ENCODE measurements around the gene BCL2A1.
"Not testable (repeated sequence)": the region's sequence is repeated elsewhere in the genome, so short reads cannot be mapped to it uniquely, and the experiment has no call there.

The BCL2A1 gene

GRCh38 chr15:80016506-80016905, 45.5 kb upstream of the BCL2A1 start:
- DNase-seq; H4K8ac ChIP-seq (ENCODE audit: low read depth, low read length); H3K4me2 ChIP-seq (ENCODE audit: low read length); H3K4me1 ChIP-seq (ENCODE audit: control insufficient read depth, low read depth, low read length); H2BK5ac ChIP-seq (ENCODE audit: low read length); H3K18ac ChIP-seq (ENCODE audit: low read length); H3K79me1 ChIP-seq (ENCODE audit: low read length); H3K4me3 ChIP-seq (ENCODE audit: low read length); H3K79me2 ChIP-seq (ENCODE audit: control insufficient read depth, insufficient read depth, low read length); H3K27me3 ChIP-seq (ENCODE audit: insufficient read depth, low read length, poor library complexity); H3K23ac ChIP-seq (ENCODE audit: low read length); H2BK15ac ChIP-seq (replicated peaks; ENCODE audit: low read depth); H2BK120ac ChIP-seq (ENCODE audit: low read depth, low read length); H3K36me3 ChIP-seq (ENCODE audit: control insufficient read depth, insufficient read depth, low read length); H3K9ac ChIP-seq (ENCODE audit: low read length); H4K5ac ChIP-seq (ENCODE audit: low read length); H3K56ac ChIP-seq (ENCODE audit: low read length); H3K4ac ChIP-seq (ENCODE audit: low read depth, low read length); H2AK5ac ChIP-seq (ENCODE audit: low read length); H3K27ac ChIP-seq (ENCODE audit: low read depth, low read length): not testable (repeated sequence)
- WGBS (ENCODE audit: extremely low coverage, insufficient coverage, low lambda C conversion rate) = no CpG with 5 or more reads among the region's 27 CpGs

DNA sequence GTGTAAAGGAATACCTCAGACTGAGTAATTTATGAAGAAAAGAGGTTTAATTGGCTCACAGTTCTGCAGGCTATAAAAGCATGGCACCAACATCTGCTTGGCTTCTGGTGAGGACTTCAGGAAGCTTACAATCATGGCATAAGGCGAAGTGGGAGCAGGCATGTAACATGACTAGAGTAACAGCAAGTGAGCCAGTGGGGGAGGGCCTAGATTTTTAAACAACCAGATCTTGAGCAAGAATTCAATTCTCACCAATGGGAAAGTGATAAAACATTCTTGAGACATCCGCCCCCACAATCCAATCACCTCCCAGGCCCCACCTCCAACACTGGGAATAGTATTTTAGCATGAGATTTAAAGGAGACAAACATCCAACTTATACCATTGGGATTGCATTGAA, 44.2 kb upstream of the BCL2A1 start:
- WGBS (ENCODE audit: extremely low coverage, insufficient coverage, low lambda C conversion rate) = no CpG with 5 or more reads among the region's 2 CpGs

GRCh38 chr15:80014186-80014585, 43.2 kb upstream of the BCL2A1 start:
- not testable (repeated sequence) for H3K18ac ChIP-seq (ENCODE audit: low read length); H3K4ac ChIP-seq (ENCODE audit: low read depth, low read length); H3K56ac ChIP-seq (ENCODE audit: low read length); H3K4me2 ChIP-seq (ENCODE audit: low read length); H3K27ac ChIP-seq (ENCODE audit: low read depth, low read length); H3K9ac ChIP-seq (ENCODE audit: low read length); DNase-seq; H3K36me3 ChIP-seq (ENCODE audit: control insufficient read depth, insufficient read depth, low read length); H2BK5ac ChIP-seq (ENCODE audit: low read length); H3K27me3 ChIP-seq (ENCODE audit: insufficient read depth, low read length, poor library complexity); H3K23ac ChIP-seq (ENCODE audit: low read length); H4K8ac ChIP-seq (ENCODE audit: low read depth, low read length); H2BK120ac ChIP-seq (ENCODE audit: low read depth, low read length); H3K4me3 ChIP-seq (ENCODE audit: low read length); H2AK5ac ChIP-seq (ENCODE audit: low read length); H3K79me1 ChIP-seq (ENCODE audit: low read length); H2BK15ac ChIP-seq (replicated peaks; ENCODE audit: low read depth); H3K79me2 ChIP-seq (ENCODE audit: control insufficient read depth, insufficient read depth, low read length); H3K4me1 ChIP-seq (ENCODE audit: control insufficient read depth, low read depth, low read length); H4K5ac ChIP-seq (ENCODE audit: low read length)
- no CpG with 5 or more reads among the region's 7 CpGs for WGBS (ENCODE audit: extremely low coverage, insufficient coverage, low lambda C conversion rate)

More for the DNA sequence above, 44.2 kb upstream of the BCL2A1 start:
- Histone ChIP-seq H3K23ac (ENCODE audit: low read length) (no peak overlapping the region), H3K56ac (ENCODE audit: low read length) (no peak overlapping the region), H2BK15ac (replicated peaks; ENCODE audit: low read depth) (no peak overlapping the region), H4K8ac (ENCODE audit: low read depth, low read length) (no peak overlapping the region), H3K9ac (ENCODE audit: low read length) (no peak overlapping the region), H3K4me1 (ENCODE audit: control insufficient read depth, low read depth, low read length) (no peaks in the 10 kb centered on the region), H2BK120ac (ENCODE audit: low read depth, low read length) (no peak overlapping the region), H3K36me3 (ENCODE audit: control insufficient read depth, insufficient read depth, low read length) (no peaks in the 10 kb centered on the region), H2AK5ac (ENCODE audit: low read length) (no peak overlapping the region), H3K4me3 (ENCODE audit: low read length) (no peak overlapping the region), H3K79me2 (ENCODE audit: control insufficient read depth, insufficient read depth, low read length) (no peaks in the 10 kb centered on the region), H3K79me1 (ENCODE audit: low read length) (no peaks in the 10 kb centered on the region), H3K27ac (ENCODE audit: low read depth, low read length) (no peak overlapping the region), H3K4ac (ENCODE audit: low read depth, low read length) (no peak overlapping the region), H3K18ac (ENCODE audit: low read length) (no peak overlapping the region), H3K4me2 (ENCODE audit: low read length) (no peak overlapping the region), H4K5ac (ENCODE audit: low read length) (no peak overlapping the region), H2BK5ac (ENCODE audit: low read length) (no peak overlapping the region), H3K27me3 (ENCODE audit: insufficient read depth, low read length, poor library complexity) (no peaks in the 10 kb centered on the region)
- no peak for DNase-seq

- WGBS (ENCODE audit: extremely low coverage, insufficient coverage, low lambda C conversion rate) = no CpG with 5 or more reads among the region's 6 CpGs
- Histone ChIP-seq H3K4ac (ENCODE audit: low read depth, low read length) (no peak overlapping the region), H3K36me3 (ENCODE audit: control insufficient read depth, insufficient read depth, low read length) (no peaks in the 10 kb centered on the region), H2BK15ac (replicated peaks; ENCODE audit: low read depth) (no peak overlapping the region), H3K56ac (ENCODE audit: low read length) (no peak overlapping the region), H3K18ac (ENCODE audit: low read length) (no peak overlapping the region), H3K27me3 (ENCODE audit: insufficient read depth, low read length, poor library complexity) (no peaks in the 10 kb centered on the region), H3K23ac (ENCODE audit: low read length) (no peak overlapping the region), H3K79me1 (ENCODE audit: low read length) (no peaks in the 10 kb centered on the region), H3K4me1 (ENCODE audit: control insufficient read depth, low read depth, low read length) (no peaks in the 10 kb centered on the region), H3K79me2 (ENCODE audit: control insufficient read depth, insufficient read depth, low read length) (no peaks in the 10 kb centered on the region), H4K8ac (ENCODE audit: low read depth, low read length) (no peak overlapping the region), H3K27ac (ENCODE audit: low read depth, low read length) (no peak overlapping the region), H3K4me2 (ENCODE audit: low read length) (no peak overlapping the region), H2BK5ac (ENCODE audit: low read length) (no peak overlapping the region), H2AK5ac (ENCODE audit: low read length) (no peak overlapping the region), H3K4me3 (ENCODE audit: low read length) (no peak overlapping the region), H3K9ac (ENCODE audit: low read length) (no peak overlapping the region), H4K5ac (ENCODE audit: low read length) (no peak overlapping the region), H2BK120ac (ENCODE audit: low read depth, low read length) (no peak overlapping the region)
- no peak for DNase-seq
Measured at GRCh38 chr15:80012060-80012726, 41.2 kb upstream of the BCL2A1 start.

DNA sequence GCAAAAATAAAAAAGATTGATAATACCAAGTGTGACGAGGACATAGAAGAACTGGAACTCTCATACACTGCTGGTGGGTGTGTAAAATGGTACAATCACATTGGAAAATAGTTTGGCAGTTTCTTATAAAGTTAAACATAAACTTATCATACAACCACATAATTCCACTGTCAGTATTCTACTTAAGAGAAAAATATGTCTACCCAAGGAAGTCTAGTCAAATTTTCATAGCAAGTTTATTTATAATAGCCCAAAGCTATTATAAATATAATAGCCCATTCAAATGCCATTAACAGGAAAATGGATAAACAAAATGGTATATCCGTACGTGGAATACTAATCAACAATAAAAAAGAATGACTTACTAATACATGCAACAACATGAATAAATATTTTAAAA, 40.6 kb upstream of the BCL2A1 start:
- no peaks in the 10 kb centered on the region for H3K27me3 ChIP-seq (ENCODE audit: insufficient read depth, low read length, poor library complexity)
- H3K79me1 ChIP-seq (ENCODE audit: low read length) = no peaks in the 10 kb centered on the region
- no peak overlapping the region for H3K4ac ChIP-seq (ENCODE audit: low read depth, low read length)
- H4K8ac ChIP-seq (ENCODE audit: low read depth, low read length) = no peak overlapping the region
- no peak overlapping the region for H3K23ac ChIP-seq (ENCODE audit: low read length)
- H3K4me2 ChIP-seq (ENCODE audit: low read length) = no peak overlapping the region
- H3K18ac ChIP-seq (ENCODE audit: low read length) = no peak overlapping the region
- no peaks in the 10 kb centered on the region for H3K4me1 ChIP-seq (ENCODE audit: control insufficient read depth, low read depth, low read length)
- WGBS (ENCODE audit: extremely low coverage, insufficient coverage, low lambda C conversion rate) = no CpG with 5 or more reads among the region's 3 CpGs
- no peak overlapping the region for H2BK120ac ChIP-seq (ENCODE audit: low read depth, low read length)
- no peak overlapping the region for H2BK5ac ChIP-seq (ENCODE audit: low read length)
- H3K79me2 ChIP-seq (ENCODE audit: control insufficient read depth, insufficient read depth, low read length) = no peaks in the 10 kb centered on the region
- H3K56ac ChIP-seq (ENCODE audit: low read length) = no peak overlapping the region
- DNase-seq = no peak
- H3K4me3 ChIP-seq (ENCODE audit: low read length) = no peak overlapping the region
- no peak overlapping the region for H2AK5ac ChIP-seq (ENCODE audit: low read length)
- no peak overlapping the region for H2BK15ac ChIP-seq (replicated peaks; ENCODE audit: low read depth)
- H4K5ac ChIP-seq (ENCODE audit: low read length) = no peak overlapping the region
- H3K9ac ChIP-seq (ENCODE audit: low read length) = no peak overlapping the region
- H3K27ac ChIP-seq (ENCODE audit: low read depth, low read length) = no peak overlapping the region
- H3K36me3 ChIP-seq (ENCODE audit: control insufficient read depth, insufficient read depth, low read length) = no peaks in the 10 kb centered on the region

DNA sequence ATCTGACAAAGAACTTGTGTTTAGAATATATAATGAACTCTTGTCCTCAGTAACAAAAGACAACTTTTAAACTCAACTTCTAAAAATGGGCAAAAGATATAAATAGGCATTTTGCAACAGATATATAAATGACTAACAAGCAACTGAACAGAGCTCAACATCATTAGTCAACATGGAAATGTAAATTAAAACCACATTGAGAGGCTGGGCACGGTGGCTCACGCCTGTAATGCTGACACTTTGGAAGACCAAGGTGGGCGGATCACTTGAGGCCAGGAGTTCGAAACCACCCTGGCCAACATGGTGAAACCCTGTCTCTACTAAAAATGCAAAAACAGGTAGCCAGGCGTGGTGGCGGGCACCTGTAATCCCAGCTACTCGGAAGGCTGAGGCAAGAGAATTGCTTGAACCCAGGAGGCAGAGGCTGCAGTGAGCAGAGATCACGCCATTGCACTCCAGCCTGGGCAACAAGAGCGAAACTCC, 40.1 kb upstream of the BCL2A1 start:
- not testable (repeated sequence) for H3K27ac ChIP-seq (ENCODE audit: low read depth, low read length); H3K56ac ChIP-seq (ENCODE audit: low read length)

More for the DNA sequence above, 40.1 kb upstream of the BCL2A1 start:
- not testable (repeated sequence) for H2BK15ac ChIP-seq (replicated peaks; ENCODE audit: low read depth); H3K4me3 ChIP-seq (ENCODE audit: low read length); DNase-seq; H3K4ac ChIP-seq (ENCODE audit: low read depth, low read length); H4K8ac ChIP-seq (ENCODE audit: low read depth, low read length); H2BK120ac ChIP-seq (ENCODE audit: low read depth, low read length); H3K18ac ChIP-seq (ENCODE audit: low read length); H3K36me3 ChIP-seq (ENCODE audit: control insufficient read depth, insufficient read depth, low read length); H3K79me1 ChIP-seq (ENCODE audit: low read length); H2BK5ac ChIP-seq (ENCODE audit: low read length); H3K9ac ChIP-seq (ENCODE audit: low read length); H3K79me2 ChIP-seq (ENCODE audit: control insufficient read depth, insufficient read depth, low read length); H3K4me1 ChIP-seq (ENCODE audit: control insufficient read depth, low read depth, low read length); H4K5ac ChIP-seq (ENCODE audit: low read length); H3K27me3 ChIP-seq (ENCODE audit: insufficient read depth, low read length, poor library complexity); H3K23ac ChIP-seq (ENCODE audit: low read length); H3K4me2 ChIP-seq (ENCODE audit: low read length); H2AK5ac ChIP-seq (ENCODE audit: low read length)
- no CpG with 5 or more reads among the region's 9 CpGs for WGBS (ENCODE audit: extremely low coverage, insufficient coverage, low lambda C conversion rate)
